Neural cell (in vitro differentiated cells): ENCODE data around the gene ACVR1. TPM values are rescaled to one million over a fixed set of nuclear protein-coding genes. Genes with fewer than 3 reads are reported as not detected.
A peak's percentile ranks its signal among the peaks of the same experiment; 100 is the strongest.

Experiments
- H2AFZ ChIP-seq: fragments of 200-600, 300-800 bp; sonication (generic), shearing (Covaris generic); 2 replicates; pipeline ENCODE4 v1.6.0; 2014; ENCODE audit warnings: low read depth, mild to moderate bottlenecking, antibody characterized with exemption, low read length, moderate library complexity
- H3F3A ChIP-seq: fragments of 200-600 bp; shearing (Covaris generic); 2 replicates; pipeline ENCODE4 v1.6.1; 2016; ENCODE audit warnings: mild to moderate bottlenecking, moderate library complexity, mixed read lengths, antibody characterized with exemption, low read length; ENCODE audit not compliant: insufficient read depth, poor library complexity, severe bottlenecking
- H3K27ac ChIP-seq: fragments of 200-600, 300-800 bp; sonication (generic), shearing (Covaris generic); 2 replicates; pipeline ENCODE4 v1.5.1; 2014; ENCODE audit warnings: mild to moderate bottlenecking, low read length, moderate library complexity
- H3K27me3 ChIP-seq: fragments of 300-800, 200-600 bp; sonication (generic), shearing (Covaris generic); 2 replicates; pipeline ENCODE4 v1.6.0; 2014; ENCODE audit warnings: mild to moderate bottlenecking, low read depth, low read length, moderate library complexity; ENCODE audit not compliant: insufficient read depth
- H3K36me3 ChIP-seq: fragments of 300-800, 200-600 bp; sonication (generic), shearing (Covaris generic); 2 replicates; pipeline ENCODE4 v1.5.1; 2014; ENCODE audit warnings: mild to moderate bottlenecking, antibody characterized with exemption, low read length, moderate library complexity; ENCODE audit not compliant: insufficient read depth
- H3K4me2 ChIP-seq: fragments of 300-800, 200-600 bp; sonication (generic), shearing (Covaris generic); 2 replicates; pipeline ENCODE4 v1.6.0; 2014; ENCODE audit warnings: mild to moderate bottlenecking, low read length
- H3K4me3 ChIP-seq: fragments of 300-800, 200-600 bp; sonication (generic), shearing (Covaris generic); 2 replicates; pipeline ENCODE4 v1.5.1; 2014; ENCODE audit warnings: mild to moderate bottlenecking, low read length, moderate library complexity
- H3K79me2 ChIP-seq: fragments of 200-600 bp; shearing (Covaris generic); replicated peaks from 2 replicates; pipeline ENCODE4 v1.6.0; 2014; ENCODE audit warnings: mild to moderate bottlenecking, low read length, moderate library complexity; ENCODE audit not compliant: insufficient read depth
- H3K9ac ChIP-seq: fragments of 300-800, 200-600 bp; sonication (generic), shearing (Covaris generic); 2 replicates; pipeline ENCODE4 v1.6.1; 2016; ENCODE audit warnings: mild to moderate bottlenecking, low read length, mixed read lengths
- H3K9me2 ChIP-seq: fragments of 200-600 bp; shearing (Covaris generic); 2 replicates; pipeline ENCODE4 v1.6.1; 2016; ENCODE audit warnings: mild to moderate bottlenecking, low read length, mixed read lengths; ENCODE audit not compliant: insufficient read depth
- H3K9me3 ChIP-seq: fragments of 200-600, 300-800 bp; sonication (generic), shearing (Covaris generic); 2 replicates; pipeline ENCODE4 v1.6.1; 2016; ENCODE audit warnings: mild to moderate bottlenecking, mixed run types, low read length, moderate library complexity, mixed read lengths
- H4K20me1 ChIP-seq: fragments of 200-600 bp; shearing (Covaris generic); 2 replicates; pipeline ENCODE4 v1.6.1; 2016; ENCODE audit warnings: mild to moderate bottlenecking, mixed run types; ENCODE audit not compliant: insufficient read depth
- CTCF ChIP-seq: fragments of 450-650 bp; IDR thresholded peaks from 2 replicates; pipeline ENCODE4 v1.5.1; 2014; ENCODE audit warnings: antibody characterized with exemption, mild to moderate bottlenecking, moderate library complexity; ENCODE audit not compliant: poor library complexity, severe bottlenecking
- EP300 ChIP-seq: fragments of 450-650 bp; conservative IDR thresholded peaks from 2 replicates; pipeline ENCODE4 v1.6.1; 2014; ENCODE audit warnings: antibody characterized with exemption, mild to moderate bottlenecking, moderate library complexity; ENCODE audit not compliant: poor library complexity, severe bottlenecking
- MXI1 ChIP-seq: fragments of 450-650 bp; conservative IDR thresholded peaks from 2 replicates; pipeline ENCODE4 v1.6.1; 2014; ENCODE audit warnings: antibody characterized with exemption, mild to moderate bottlenecking; ENCODE audit not compliant: poor library complexity, severe bottlenecking
- POLR2AphosphoS5 ChIP-seq: IDR thresholded peaks from 2 replicates; pipeline ENCODE4 v1.6.1; 2012
- RAD21 ChIP-seq: fragments of 450-650 bp; conservative IDR thresholded peaks from 2 replicates; pipeline ENCODE4 v1.6.1; 2014; ENCODE audit warnings: antibody characterized with exemption, mild to moderate bottlenecking, moderate library complexity
- REST ChIP-seq: IDR thresholded peaks from 2 replicates; pipeline ENCODE4 v1.6.1; 2012; ENCODE audit warnings: borderline replicate concordance
- TAF1 ChIP-seq: IDR thresholded peaks from 2 replicates; pipeline ENCODE4 v1.6.1; 2012; ENCODE audit warnings: low read depth
- polyA plus RNA-seq: library from polyadenylated mRNA; depleted of rRNA; stranded (reverse); fragments of >200 nt; gene quantifications from 2 replicates; pipeline ENCODE4 v1.2.3, GENCODE V29; 2014

Gene ACVR1
- polyA plus RNA-seq, 1 donor from 2014 or later = 4.0 TPM

GRCh38 chr2:157761520-157761919, 114.6 kb downstream of the ACVR1 start:
- peaks cover 7% of the 10 kb centered on the region for H3K9me3 ChIP-seq
- H2AFZ ChIP-seq = no peak overlapping the region
- no peak overlapping the region for H3K4me2 ChIP-seq
- H3K4me3 ChIP-seq = no peak overlapping the region
- H3F3A ChIP-seq = no peaks in the 10 kb centered on the region
- H3K9ac ChIP-seq = no peak overlapping the region
- no peaks in the 10 kb centered on the region for H3K9me2 ChIP-seq
- H4K20me1 ChIP-seq = no peaks in the 10 kb centered on the region
- peaks cover 10% of the 10 kb centered on the region for H3K36me3 ChIP-seq
- H3K79me2 ChIP-seq = no peaks in the 10 kb centered on the region
- no peaks in the 10 kb centered on the region for H3K27me3 ChIP-seq
- H3K27ac ChIP-seq = peak overlapping the region; percentile 29
- TF ChIP-seq POLR2AphosphoS5 = peak; percentile 44
- TF ChIP-seq EP300 = no peak
- no peak for TF ChIP-seq CTCF
- no peak for TF ChIP-seq RAD21
- TF ChIP-seq REST = peak; percentile 55
- no peak for TF ChIP-seq MXI1
- TF ChIP-seq TAF1 = no peak

GRCh38 chr2:157760949-157761348, 115.2 kb downstream of the ACVR1 start:
- Histone ChIP-seq H3K9ac (no peak overlapping the region), H3K79me2 (no peaks in the 10 kb centered on the region), H3K36me3 (peaks cover 8% of the 10 kb centered on the region), H3K4me2 (no peak overlapping the region), H3F3A (no peaks in the 10 kb centered on the region), H3K9me3 (peaks cover 7% of the 10 kb centered on the region), H2AFZ (no peak overlapping the region), H3K27me3 (no peaks in the 10 kb centered on the region), H3K4me3 (no peak overlapping the region), H3K9me2 (no peaks in the 10 kb centered on the region), H4K20me1 (no peaks in the 10 kb centered on the region), H3K27ac (peak overlapping the region; percentile 8)
- TF ChIP-seq CTCF (peak; percentile 10), POLR2AphosphoS5 (no peak)
